HEK293 (cell line): ENCODE data around the gene TMEM236.

Source experiments
- CTCF ChIA-PET: fragments of 350-600 bp; formaldehyde crosslinking; extraction: SDS; loops from one replicate; lab custom pipeline; 2021; ENCODE audit warnings: antibody characterized with exemption; lab: Yijun Ruan, JAX
- POLR2A ChIA-PET: fragments of 300-600 bp; formaldehyde crosslinking; extraction: SDS; loops from one replicate; lab custom pipeline; 2020; ENCODE audit warnings: antibody characterized with exemption, inconsistent platforms; lab: Yijun Ruan, JAX
- H3K27ac ChIP-seq: fragments of 200-500 bp; sonication (Bioruptor generic); 2 replicates; pipeline ENCODE4 v1.5.1; 2014; ENCODE audit warnings: low read depth, low read length, control low read depth, inconsistent platforms; ENCODE audit errors: extremely low read depth
- H3K36me3 ChIP-seq, 2 experiments: fragments of 200-500 bp in 1 of 2; sonication (Bioruptor generic) in 1 of 2; 1 replicate in 1 of 2; 2 replicates in 1 of 2; pipeline ENCODE4 v1.5.1; 2014 to 2017; ENCODE audit warnings: inconsistent platforms in 2 of 2, low read length in 2 of 2; ENCODE audit not compliant: control insufficient read depth in 2 of 2, insufficient read depth in 1 of 2
- H3K4me1 ChIP-seq: fragments of 200-500 bp; sonication (Bioruptor generic); 2 replicates; pipeline ENCODE4 v1.5.1; 2014; ENCODE audit warnings: mild to moderate bottlenecking, low read length, inconsistent platforms; ENCODE audit not compliant: control insufficient read depth, insufficient read depth
- H3K4me3 ChIP-seq: 2 replicates; pipeline ENCODE4 v1.5.1; 2011; ENCODE audit warnings: low read depth, mild to moderate bottlenecking, control low read depth, low read length, moderate library complexity
- H3K9me3 ChIP-seq: fragments of 200-500 bp; sonication (Bioruptor generic); 2 replicates; pipeline ENCODE4 v1.5.1; 2014; ENCODE audit warnings: low read depth, low read length, inconsistent platforms; ENCODE audit not compliant: control insufficient read depth, insufficient read depth
- GFI1B ChIP-seq: fragments of 450-650 bp; formaldehyde crosslinking; IDR thresholded peaks from 2 replicates; pipeline ENCODE4 v1.5.1; 2016; ENCODE audit warnings: missing biosample characterization, missing genetic modification characterization
- MEIS1 ChIP-seq: sonication (generic); formaldehyde crosslinking; IDR thresholded peaks from 2 replicates; pipeline ENCODE4 v1.8.1; 2022; ENCODE audit warnings: missing genetic modification reagents, mild to moderate bottlenecking, borderline replicate concordance
- OSR2 ChIP-seq: fragments of 450-650 bp; formaldehyde crosslinking; IDR thresholded peaks from 2 replicates; pipeline ENCODE4 v1.5.1; 2016; ENCODE audit warnings: missing biosample characterization, missing genetic modification characterization
- SCRT2 ChIP-seq: fragments of 450-650 bp; formaldehyde crosslinking; IDR thresholded peaks from 2 replicates; pipeline ENCODE4 v1.5.1; 2016; ENCODE audit warnings: missing biosample characterization, missing genetic modification characterization
- SP3 ChIP-seq: fragments of 450-650 bp; formaldehyde crosslinking; IDR thresholded peaks from 2 replicates; pipeline ENCODE4 v1.5.1; 2016; ENCODE audit warnings: missing biosample characterization, missing genetic modification characterization
- ZBTB17 ChIP-seq: fragments of 450-650 bp; formaldehyde crosslinking; IDR thresholded peaks from 2 replicates; pipeline ENCODE4 v1.5.1; 2016; ENCODE audit warnings: missing biosample characterization, missing genetic modification characterization
- ZNF155 ChIP-seq: fragments of 450-650 bp; formaldehyde crosslinking; IDR thresholded peaks from 2 replicates; pipeline ENCODE4 v1.5.1; 2016; ENCODE audit warnings: missing biosample characterization, missing genetic modification characterization
- ZNF174 ChIP-seq: fragments of 450-650 bp; formaldehyde crosslinking; IDR thresholded peaks from 2 replicates; pipeline ENCODE4 v1.5.0; 2017; ENCODE audit warnings: missing biosample characterization, mild to moderate bottlenecking, missing genetic modification characterization
- ZNF248 ChIP-seq: fragments of 450-650 bp; formaldehyde crosslinking; IDR thresholded peaks from 2 replicates; pipeline ENCODE4 v1.5.1; 2017; ENCODE audit warnings: missing biosample characterization, missing genetic modification characterization
- ZNF354C ChIP-seq: fragments of 450-650 bp; formaldehyde crosslinking; IDR thresholded peaks from 2 replicates; pipeline ENCODE4 v1.5.1; 2016; ENCODE audit warnings: missing biosample characterization, missing genetic modification characterization, low read depth, borderline replicate concordance
- ZNF426 ChIP-seq: fragments of 450-650 bp; formaldehyde crosslinking; IDR thresholded peaks from 2 replicates; pipeline ENCODE4 v1.5.1; 2017; ENCODE audit warnings: missing biosample characterization, missing genetic modification characterization, mild to moderate bottlenecking, inconsistent platforms, moderate library complexity
- ZNF514 ChIP-seq: fragments of 450-650 bp; formaldehyde crosslinking; IDR thresholded peaks from 2 replicates; pipeline ENCODE4 v1.5.1; 2016; ENCODE audit warnings: missing biosample characterization, missing genetic modification characterization
- ZNF544 ChIP-seq: fragments of 450-650 bp; formaldehyde crosslinking; IDR thresholded peaks from 2 replicates; pipeline ENCODE4 v1.5.0; 2017; ENCODE audit warnings: missing biosample characterization, missing genetic modification characterization
- ZNF560 ChIP-seq: fragments of 450-650 bp; formaldehyde crosslinking; IDR thresholded peaks from 2 replicates; pipeline ENCODE4 v1.5.1; 2017; ENCODE audit warnings: missing biosample characterization, missing genetic modification characterization, borderline replicate concordance
- ZNF600 ChIP-seq: fragments of 450-650 bp; formaldehyde crosslinking; IDR thresholded peaks from 2 replicates; pipeline ENCODE4 v1.5.1; 2016; ENCODE audit warnings: missing biosample characterization, missing genetic modification characterization
- TF ChIP-seq, protein P1 (sequence below): fragments of 450-650 bp; formaldehyde crosslinking; IDR thresholded peaks from 2 replicates; pipeline ENCODE4 v1.5.1; 2016; ENCODE audit warnings: missing biosample characterization, missing genetic modification characterization
- TF ChIP-seq, protein P2 (sequence below): fragments of 450-650 bp; formaldehyde crosslinking; IDR thresholded peaks from 2 replicates; pipeline ENCODE4 v1.5.1; 2016; ENCODE audit warnings: missing biosample characterization, missing genetic modification characterization
- TF ChIP-seq, protein P3 (sequence below): IDR thresholded peaks from 2 replicates; pipeline ENCODE4 v1.6.1; 2011; ENCODE audit warnings: mild to moderate bottlenecking, low read depth, low read length, borderline replicate concordance

TMEM236 gene

DNA sequence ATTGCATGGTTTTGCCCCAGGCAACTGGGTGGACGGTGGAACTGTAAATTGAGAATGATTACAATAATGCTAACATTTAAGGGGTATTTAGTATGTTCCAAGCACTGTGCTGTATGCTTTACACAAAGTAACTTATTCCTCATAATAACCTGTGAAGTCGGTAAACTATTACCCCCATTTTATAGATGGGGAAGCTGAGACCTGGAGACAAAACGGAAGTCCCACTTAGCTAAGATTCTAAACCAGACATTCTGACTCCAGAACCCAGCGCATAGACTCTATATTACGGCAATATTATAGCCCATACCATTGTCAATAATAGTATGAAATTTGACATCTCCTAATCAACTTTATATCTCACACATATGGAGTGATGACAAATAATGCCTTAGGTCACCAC lies 39.9 kb upstream of the TMEM236 start (continued):
- TF ChIP-seq, protein P1, sequence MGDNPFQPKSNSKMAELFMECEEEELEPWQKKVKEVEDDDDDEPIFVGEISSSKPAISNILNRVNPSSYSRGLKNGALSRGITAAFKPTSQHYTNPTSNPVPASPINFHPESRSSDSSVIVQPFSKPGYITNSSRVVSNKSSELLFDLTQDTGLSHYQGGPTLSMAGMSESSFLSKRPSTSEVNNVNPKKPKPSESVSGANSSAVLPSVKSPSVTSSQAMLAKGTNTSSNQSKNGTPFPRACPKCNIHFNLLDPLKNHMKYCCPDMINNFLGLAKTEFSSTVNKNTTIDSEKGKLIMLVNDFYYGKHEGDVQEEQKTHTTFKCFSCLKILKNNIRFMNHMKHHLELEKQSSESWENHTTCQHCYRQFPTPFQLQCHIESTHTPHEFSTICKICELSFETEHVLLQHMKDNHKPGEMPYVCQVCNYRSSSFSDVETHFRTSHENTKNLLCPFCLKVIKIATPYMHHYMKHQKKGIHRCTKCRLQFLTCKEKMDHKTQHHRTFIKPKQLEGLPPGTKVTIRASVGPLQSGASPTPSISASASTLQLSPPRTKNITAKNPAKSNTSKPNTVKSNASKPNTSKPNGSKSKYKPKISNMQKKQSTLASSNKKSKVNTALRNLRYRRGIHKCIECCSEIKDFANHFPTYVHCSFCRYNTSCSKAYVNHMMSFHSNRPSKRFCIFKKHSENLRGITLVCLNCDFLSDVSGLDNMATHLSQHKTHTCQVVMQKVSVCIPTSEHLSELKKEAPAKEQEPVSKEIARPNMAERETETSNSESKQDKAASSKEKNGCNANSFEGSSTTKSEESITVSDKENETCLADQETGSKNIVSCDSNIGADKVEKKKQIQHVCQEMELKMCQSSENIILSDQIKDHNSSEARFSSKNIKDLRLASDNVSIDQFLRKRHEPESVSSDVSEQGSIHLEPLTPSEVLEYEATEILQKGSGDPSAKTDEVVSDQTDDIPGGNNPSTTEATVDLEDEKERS (tag by site-specific recombination): no peak

DNA sequence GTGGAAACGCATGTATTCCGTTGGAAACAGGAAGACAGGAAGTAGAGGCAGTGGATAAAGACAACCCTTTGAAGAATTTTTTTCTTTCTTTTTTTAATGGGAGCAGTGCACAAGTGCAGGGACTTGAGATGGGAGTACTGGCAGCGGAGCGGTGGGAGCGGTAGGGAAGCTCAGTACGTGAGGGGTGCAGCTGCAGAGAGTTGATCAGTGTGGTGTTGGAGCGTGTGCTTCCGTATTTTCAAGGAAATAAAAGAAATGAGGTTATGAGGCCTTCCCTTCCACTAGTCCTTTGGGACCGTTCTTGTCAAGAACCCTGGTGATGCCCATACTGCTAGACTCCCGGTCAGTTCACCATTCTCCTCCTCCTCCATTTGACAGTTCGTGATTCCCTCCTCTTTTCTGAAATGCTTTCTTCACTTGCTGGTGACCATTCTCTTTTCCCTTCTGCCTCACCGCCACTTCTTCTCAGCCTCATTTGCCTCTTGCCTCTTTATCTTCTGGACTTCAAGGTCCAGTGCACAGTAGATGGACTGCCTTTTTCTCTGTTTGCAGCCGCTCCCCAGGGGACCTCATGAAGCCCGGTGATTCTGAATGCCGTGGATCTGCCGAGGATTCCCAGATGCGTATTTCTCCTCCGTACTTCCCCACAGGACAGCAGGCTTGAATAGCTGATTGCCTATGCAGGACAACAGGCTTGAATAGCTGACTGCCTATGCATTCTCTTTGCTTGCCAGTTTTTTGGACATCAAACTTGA lies 39.1 kb upstream of the TMEM236 start:
- TF ChIP-seq ZNF155 (tag by site-specific recombination) (no peak), ZBTB17 (tag by site-specific recombination) (peak; percentile 93)
- TF ChIP-seq, all 188 proteins: peak for 1
- H3K36me3 ChIP-seq: peaks cover 8 to 63% of the 10 kb centered on the region in 2 experiments; a peak in 2 of 3 replicates
- H3K4me3 ChIP-seq: no peak overlapping the region
- H3K27ac ChIP-seq: no peak overlapping the region
- H3K4me1 ChIP-seq: no peaks in the 10 kb centered on the region
- H3K9me3 ChIP-seq: no peaks in the 10 kb centered on the region
- ChIA-PET POLR2A (no interaction called here), CTCF (interaction anchor here (0.6 kb wide), 1 partner anchor 18 kb away, joined by 4 read pairs; no protein-coding TSS in a partner anchor)

DNA sequence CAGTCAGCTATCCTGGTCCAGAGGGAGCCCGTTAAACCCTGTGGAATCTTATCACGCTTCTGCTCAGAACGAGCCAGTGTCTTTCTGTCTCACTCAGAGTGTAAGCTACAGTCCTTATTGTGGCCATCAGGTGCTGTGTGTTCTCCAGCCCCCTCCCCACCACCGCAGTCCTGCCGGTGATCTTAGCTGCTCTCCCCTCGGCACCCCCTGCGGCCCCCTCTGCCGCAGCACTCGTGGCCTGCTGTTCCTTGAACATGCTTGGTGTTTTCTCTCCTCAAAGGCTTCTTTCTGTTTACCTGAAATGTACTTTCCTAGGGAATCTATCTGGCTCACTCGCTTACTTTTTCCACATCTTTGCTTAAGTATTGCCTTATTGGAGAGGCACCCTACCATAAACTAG lies 38.2 kb upstream of the TMEM236 start:
- Histone ChIP-seq H3K9me3 (no peaks in the 10 kb centered on the region), H3K4me3 (no peak overlapping the region), H3K36me3 (peaks cover 8 to 60% of the 10 kb centered on the region in 2 experiments; a peak in 2 of 3 replicates), H3K4me1 (no peaks in the 10 kb centered on the region), H3K27ac (no peak overlapping the region)
- CTCF ChIA-PET: no interaction called here
- TF ChIP-seq MEIS1 (no peak), SCRT2 (tag by site-specific recombination) (no peak), ZNF544 (tag by site-specific recombination) (no peak), ZNF560 (no peak), ZNF600 (tag by site-specific recombination) (no peak), GFI1B (tag by site-specific recombination) (no peak), OSR2 (tag by site-specific recombination) (no peak), ZNF174 (tag by site-specific recombination) (no peak), ZNF248 (tag by site-specific recombination) (no peak), ZNF514 (tag by site-specific recombination) (no peak), ZNF426 (tag by site-specific recombination) (no peak), ZNF354C (tag by site-specific recombination) (no peak), SP3 (tag by site-specific recombination) (no peak)
- TF ChIP-seq, protein P2, sequence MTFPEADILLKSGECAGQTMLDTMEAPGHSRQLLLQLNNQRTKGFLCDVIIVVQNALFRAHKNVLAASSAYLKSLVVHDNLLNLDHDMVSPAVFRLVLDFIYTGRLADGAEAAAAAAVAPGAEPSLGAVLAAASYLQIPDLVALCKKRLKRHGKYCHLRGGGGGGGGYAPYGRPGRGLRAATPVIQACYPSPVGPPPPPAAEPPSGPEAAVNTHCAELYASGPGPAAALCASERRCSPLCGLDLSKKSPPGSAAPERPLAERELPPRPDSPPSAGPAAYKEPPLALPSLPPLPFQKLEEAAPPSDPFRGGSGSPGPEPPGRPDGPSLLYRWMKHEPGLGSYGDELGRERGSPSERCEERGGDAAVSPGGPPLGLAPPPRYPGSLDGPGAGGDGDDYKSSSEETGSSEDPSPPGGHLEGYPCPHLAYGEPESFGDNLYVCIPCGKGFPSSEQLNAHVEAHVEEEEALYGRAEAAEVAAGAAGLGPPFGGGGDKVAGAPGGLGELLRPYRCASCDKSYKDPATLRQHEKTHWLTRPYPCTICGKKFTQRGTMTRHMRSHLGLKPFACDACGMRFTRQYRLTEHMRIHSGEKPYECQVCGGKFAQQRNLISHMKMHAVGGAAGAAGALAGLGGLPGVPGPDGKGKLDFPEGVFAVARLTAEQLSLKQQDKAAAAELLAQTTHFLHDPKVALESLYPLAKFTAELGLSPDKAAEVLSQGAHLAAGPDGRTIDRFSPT (tag by site-specific recombination): no peak
- TF ChIP-seq, protein P3, sequence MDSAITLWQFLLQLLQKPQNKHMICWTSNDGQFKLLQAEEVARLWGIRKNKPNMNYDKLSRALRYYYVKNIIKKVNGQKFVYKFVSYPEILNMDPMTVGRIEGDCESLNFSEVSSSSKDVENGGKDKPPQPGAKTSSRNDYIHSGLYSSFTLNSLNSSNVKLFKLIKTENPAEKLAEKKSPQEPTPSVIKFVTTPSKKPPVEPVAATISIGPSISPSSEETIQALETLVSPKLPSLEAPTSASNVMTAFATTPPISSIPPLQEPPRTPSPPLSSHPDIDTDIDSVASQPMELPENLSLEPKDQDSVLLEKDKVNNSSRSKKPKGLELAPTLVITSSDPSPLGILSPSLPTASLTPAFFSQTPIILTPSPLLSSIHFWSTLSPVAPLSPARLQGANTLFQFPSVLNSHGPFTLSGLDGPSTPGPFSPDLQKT: no peak
- POLR2A ChIA-PET: no interaction called here
